ENCODE results near the gene HDAC1.

GRCh38 chr1:32364836-32365235 lies 73.0 kb downstream of the HDAC1 start:
- TF ChIP-seq CTCF (IDR thresholded peaks at IDR 0.05) (no peak), EP300 (IDR thresholded peaks at IDR 0.05) (no peak)
